ENCODE data around the gene YPEL2.
"Not testable (repeated sequence)": the region's sequence is repeated elsewhere in the genome, so short reads cannot be mapped to it uniquely, and the experiment has no call there.

YPEL2 gene, protein sequence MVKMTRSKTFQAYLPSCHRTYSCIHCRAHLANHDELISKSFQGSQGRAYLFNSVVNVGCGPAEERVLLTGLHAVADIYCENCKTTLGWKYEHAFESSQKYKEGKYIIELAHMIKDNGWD

GRCh38 chr17:59331129-59331928 is at the start of gene YPEL2:
YPEL2 (plus strand) TSS chr17:59331655; CDS start chr17:59353410, 21,755 bp downstream.
- DNase-seq, result peak; percentile 49

GRCh38 chr17:59284317-59284716 is 47.1 kb upstream of the YPEL2 start:
- DNase-seq, result no peak

GRCh38 chr17:59287452-59287851 is 44.0 kb upstream of the YPEL2 start:
- DNase-seq, result no peak

DNA sequence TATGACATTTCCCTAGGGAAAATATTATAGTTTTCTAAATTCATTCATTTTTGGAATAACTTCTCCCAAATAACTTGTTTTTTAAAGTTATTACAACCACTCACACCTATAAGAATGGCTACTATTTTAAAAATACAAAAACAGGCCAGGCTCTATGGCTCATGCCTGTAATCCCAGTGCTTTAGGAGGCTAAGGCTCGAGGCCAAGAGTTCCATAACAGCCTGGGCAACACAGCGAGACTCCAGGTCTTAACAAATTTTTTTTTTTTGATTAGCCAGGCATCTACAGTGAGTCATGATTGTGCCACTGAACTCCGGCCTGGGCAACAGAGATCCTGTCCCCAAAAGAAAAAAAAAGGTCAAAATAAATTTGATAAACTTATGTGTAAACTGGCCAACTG is 43.6 kb upstream of the YPEL2 start:
- no peak for DNase-seq

- no peak for DNase-seq
These were observed 41.5 kb upstream of the YPEL2 start for GRCh38 chr17:59289981-59290301.

DNA sequence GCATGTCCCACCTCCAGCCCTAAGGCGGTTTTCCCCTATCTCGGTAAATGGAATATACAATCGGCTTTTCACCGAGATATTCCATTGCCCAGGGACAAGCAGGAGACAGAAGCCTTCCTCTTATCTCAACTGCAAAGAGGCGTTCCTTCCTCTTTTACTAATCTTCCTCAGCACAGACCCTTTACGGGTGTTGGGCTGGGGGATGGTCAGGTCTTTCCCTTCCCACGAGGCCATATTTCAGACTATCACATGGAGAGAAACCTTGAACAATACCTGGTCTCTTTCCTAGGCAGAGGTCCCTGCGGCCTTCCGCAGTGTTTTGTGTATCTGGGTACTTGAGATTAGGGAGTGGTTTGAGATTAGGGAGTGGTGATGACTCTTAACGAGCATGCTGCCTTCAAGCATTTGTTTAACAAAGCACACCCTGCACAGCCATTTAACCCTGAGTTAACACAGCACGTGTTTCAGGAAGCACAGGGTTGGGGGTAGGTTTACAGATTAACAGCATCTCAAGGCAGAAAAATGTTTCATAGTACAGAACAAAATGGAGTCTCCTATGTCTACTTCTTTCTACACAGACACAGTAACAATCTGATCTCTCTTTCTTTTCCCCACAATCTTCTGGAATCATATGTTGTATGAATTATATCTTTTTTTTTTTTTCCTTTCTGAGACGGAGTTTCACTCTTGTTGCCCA is 41.0 kb upstream of the YPEL2 start:
- not testable (repeated sequence) for DNase-seq

DNA sequence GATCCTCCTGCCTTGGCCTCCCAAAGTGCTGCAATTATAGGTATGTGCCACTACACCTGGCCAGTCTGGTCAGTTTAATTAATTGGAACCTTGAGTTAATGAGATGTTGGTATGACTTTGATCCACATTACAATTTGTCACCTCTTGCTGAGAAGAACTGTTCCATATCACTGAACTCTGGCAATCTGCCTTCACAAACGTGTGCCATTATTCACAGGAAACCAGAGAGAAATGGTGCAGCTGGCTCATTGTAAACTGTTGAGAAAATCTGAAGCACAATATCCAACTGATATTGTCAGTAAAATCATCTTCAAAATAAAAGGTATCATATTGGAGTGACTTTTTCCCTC is 39.3 kb upstream of the YPEL2 start:
- no peak for DNase-seq

DNA sequence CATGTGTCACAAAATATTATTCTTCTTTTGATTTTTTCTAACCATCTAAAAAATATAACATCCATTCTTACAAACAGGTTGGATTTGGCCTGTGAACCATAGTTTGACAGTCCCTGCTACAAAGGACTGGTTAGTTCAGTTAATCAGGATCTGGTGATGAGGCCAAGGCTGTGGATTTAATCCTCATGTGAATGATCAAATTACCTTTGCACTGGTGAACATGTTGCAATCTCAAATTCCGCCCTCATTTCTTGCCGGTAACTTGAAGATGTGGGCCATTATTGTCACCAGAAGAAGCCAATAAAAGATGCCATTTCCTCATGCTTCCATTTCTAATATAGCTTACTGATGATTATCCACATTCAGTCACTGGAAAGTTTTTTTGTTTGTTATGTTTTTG is 35.3 kb upstream of the YPEL2 start:
- DNase-seq, result no peak

DNA sequence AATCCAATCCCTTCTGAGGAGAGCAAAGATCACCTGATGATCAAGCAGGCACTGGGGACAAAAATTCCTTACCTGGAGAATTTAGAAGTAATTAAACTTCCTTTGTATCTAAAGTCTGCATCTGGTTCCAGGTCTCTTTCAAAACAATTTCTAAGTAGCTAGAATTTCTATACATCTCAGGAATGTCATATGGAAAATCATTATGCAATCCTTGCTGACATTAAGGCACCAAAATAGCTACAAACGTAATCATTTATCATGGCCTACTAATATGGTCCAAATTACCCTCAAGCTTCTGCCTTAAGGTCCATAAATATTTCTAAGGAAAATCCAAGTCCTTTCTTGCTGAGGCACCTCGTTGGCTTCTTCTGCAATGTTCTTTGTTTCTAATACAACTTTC is 32.9 kb upstream of the YPEL2 start:
- DNase-seq, result no peak

DNA sequence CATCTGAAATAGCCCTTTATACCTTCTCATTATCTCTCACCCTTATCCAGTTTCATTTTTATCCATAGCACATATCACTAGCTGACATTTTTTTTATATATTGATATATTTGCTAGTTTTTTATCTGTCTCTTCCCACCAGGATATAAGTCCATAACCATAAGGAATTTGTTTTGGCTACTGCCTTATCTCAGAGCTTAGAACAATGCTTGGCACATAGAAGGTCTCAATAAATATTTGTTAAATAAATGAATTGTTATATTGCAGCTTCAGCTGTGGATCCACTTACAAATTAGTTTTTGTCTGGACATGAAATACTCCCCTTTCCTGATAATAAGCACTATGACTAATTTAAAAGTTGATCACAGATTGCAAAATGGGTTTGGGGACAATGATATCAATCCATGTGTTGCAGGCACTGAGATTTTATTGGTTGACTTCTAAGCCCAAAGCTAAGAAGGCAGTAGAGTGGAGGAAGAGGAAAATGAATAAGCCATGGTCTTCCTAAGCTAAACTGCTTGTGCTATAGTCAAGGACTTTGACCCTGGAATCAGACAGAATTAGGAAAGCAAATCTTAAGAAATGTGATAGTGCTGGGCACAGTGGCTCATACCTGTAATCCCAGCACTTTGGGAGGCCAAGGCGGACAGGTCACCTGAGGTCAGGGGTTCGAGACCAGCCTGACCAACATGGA is 31.9 kb upstream of the YPEL2 start:
- no peak for DNase-seq

GRCh38 chr17:59300941-59301340 is 30.5 kb upstream of the YPEL2 start:
- DNase-seq, result no peak

DNA sequence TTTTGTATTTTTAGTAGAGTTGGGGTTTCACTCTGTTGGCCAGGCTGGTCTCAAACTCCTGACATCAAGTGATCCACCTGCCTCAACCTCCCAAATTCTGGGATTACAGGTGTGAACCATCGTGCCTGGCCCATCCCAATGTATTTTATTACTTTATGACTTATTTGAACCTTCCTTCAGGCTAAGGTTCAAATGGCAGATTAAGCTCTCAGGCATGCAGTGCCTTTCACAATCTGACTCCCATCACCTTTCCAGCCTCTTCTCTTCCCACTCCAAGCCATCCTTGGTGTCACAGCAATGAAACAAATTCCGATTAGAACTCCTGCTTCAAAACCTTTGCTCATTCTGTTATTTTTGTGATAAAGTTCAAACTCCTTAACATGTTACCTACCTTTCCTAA is 26.6 kb upstream of the YPEL2 start:
- DNase-seq, result no peak

GRCh38 chr17:59310263-59310920 is 21.1 kb upstream of the YPEL2 start:
- no peak for DNase-seq

GRCh38 chr17:59311051-59311468 is 20.4 kb upstream of the YPEL2 start:
- peak; percentile 36 for DNase-seq

DNA sequence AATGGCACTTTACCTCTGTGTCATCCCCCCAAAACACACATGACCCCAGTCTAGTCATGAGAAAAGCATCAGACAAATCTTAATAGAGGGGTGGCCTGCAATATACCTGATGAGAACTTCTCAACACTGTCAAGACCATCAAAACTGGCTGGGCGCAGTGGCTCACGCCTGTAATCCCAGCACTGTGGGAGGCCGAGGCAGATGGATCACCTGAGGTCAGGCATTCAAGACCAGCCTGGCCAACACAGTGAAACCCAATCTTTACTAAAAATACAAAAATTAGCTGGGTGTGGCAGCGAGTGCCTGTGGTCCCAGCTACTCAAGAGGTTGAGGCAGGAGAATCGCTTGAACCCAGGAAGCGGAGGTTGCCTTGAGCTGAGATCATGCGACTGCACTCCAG is 19.9 kb upstream of the YPEL2 start:
- DNase-seq, result not testable (repeated sequence)

- DNase-seq, result no peak
These were observed 15.6 kb upstream of the YPEL2 start for GRCh38 chr17:59315866-59316265.

DNA sequence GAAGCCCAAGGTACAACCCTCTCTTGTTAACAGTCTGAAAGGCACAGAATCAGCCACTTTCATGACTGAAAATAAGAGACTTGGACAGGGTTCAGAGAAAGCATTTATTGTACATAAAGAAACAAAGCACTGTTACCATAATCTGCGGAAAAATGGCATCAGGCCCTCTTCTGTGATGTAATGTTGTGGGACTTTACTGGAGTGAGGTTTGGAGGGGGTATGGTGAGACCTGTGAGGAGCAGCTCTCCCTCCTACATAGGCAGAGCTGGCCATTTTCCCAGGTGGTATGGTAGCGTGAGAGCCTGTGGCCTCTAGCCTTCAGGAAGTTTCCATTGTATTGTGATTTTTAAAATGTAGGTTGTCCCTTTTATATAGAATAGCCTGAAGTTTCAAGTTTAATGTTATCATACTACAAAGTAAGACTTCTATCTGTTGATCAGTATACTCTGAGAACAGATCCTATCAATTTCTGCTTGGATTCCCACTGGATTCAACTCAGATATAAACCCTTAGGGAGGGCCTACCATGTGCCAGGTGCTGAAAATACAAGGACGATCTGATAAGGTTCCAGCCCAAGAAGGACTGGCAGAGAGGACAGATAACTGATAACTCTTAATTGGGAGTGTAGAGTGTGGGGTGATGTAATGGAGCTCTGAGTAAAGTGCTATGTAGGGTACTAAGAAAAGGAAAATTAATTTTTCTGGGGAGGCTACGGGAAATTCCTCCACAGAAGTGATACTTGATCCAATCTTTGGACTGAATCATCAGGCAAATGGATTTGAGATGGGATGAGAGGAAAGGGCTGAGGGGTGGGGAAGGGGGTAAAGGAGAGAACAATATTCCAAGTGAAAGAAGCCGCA is 4.1 kb upstream of the YPEL2 start:
- DNase-seq, result no peak

GRCh38 chr17:59327981-59328290 is 3.5 kb upstream of the YPEL2 start:
- no peak for DNase-seq

DNA sequence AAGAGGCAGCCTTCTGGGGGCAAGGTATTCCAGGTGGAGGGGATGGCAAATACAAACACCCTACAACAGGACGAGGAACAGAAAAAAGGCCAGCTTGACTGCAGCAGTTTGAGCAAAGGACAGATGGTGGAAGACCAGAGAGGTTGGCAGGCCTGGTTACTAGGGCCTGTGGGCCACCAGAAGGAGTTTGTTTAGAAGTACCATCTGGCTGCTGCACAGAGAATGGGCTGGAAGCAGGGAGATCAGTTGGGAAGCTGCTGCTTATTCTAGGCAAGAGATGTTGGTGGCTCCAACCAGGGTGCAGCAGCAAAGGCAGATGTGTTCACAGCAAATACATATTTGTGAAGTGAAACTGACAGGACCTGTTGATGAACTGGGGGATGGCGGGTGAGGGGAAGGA is 2.9 kb upstream of the YPEL2 start:
- DNase-seq, result no peak

DNA sequence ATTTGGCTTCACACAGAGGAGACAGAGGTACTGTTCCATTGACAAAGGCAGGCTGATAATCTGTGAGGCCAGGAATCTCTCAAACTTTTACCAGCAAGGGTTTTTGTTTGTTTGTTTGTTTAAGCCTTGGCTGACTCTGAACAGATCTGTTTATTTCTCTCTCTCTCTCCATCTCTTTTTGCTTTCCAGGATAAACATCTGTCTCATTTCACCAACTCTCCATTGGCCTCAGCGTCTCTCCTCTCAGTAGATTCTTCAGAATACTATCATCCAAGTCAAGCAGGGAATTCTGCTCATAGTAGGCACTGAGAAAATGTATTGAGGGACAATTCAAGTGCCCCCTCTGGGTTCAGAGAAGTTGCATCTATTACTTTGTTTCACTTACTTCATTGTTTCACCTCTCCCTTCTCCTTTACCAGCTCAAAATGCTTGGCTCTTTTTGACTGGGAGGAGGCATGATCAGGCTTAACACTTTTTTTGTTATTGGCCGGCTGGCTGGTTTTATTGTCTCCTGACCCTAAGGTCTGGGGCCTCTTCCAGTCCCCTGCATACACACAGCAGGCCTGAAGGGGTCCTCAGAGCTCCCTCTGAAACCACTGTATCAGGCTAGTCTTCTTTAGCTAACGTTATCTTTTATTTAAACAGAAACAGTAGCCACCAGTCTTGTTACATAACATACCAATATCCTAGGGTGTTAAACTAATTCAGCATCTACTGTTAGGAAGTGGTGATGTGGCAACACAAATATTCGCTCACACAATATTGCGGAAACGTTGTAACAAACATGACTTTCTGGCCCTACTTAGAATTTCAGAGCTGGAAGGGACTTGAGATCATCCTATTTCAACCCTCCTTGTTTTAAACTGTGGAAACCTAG is 2.0 kb upstream of the YPEL2 start:
- DNase-seq, result peak; percentile 18
